ENCODE results near the gene SCAF4. TPM values are rescaled to one million over a fixed set of nuclear protein-coding genes. Genes with fewer than 3 reads are reported as not detected.
"Not testable (repeated sequence)": the region's sequence is repeated elsewhere in the genome, so short reads cannot be mapped to it uniquely, and the experiment has no call there.

Gene SCAF4
- total RNA-seq, 4 donors from 2014 or later, result 8.3 to 18.1 (median 15.0) TPM

GRCh38 chr21:31752967-31753366 lies 21.0 kb upstream of the SCAF4 start:
- H3K9me3 ChIP-seq, result no peaks in the 10 kb centered on the region
- WGBS, 2 donors, result 54 to 70% methylated on average over 3 of the region's 3 CpGs
- H3K27ac ChIP-seq, result peak overlapping the region in 3 of 4 donors; percentile 28 to 59 (median 53)
- intact Hi-C loops (cut with DNase I), result no loop called here
- DNase-seq, result no peak
- H3K27me3 ChIP-seq, result no peaks in the 10 kb centered on the region
- no peaks in the 10 kb centered on the region for H3K36me3 ChIP-seq
- no peak overlapping the region for H3K4me3 ChIP-seq
- H3K4me1 ChIP-seq, result peaks cover 0 to 53% (median 9%) of the 10 kb centered on the region in 3 donors
- TF ChIP-seq POLR2A (IDR thresholded peaks at IDR 0.05) (no peak), CTCF (IDR thresholded peaks at IDR 0.05) (no peak)

- Histone ChIP-seq H3K36me3 (no peaks in the 10 kb centered on the region), H3K4me1 (peaks cover 0 to 53% (median 9%) of the 10 kb centered on the region in 3 donors), H3K27me3 (no peaks in the 10 kb centered on the region), H3K4me3 (no peak overlapping the region), H3K9me3 (no peaks in the 10 kb centered on the region), H3K27ac (peak overlapping the region; percentile 22 to 59 (median 49))
- DNase-seq, result no peak
- intact Hi-C loops (cut with DNase I), result no loop called here
- no peak for TF ChIP-seq CTCF (IDR thresholded peaks at IDR 0.05)
- no peak for TF ChIP-seq POLR2A (IDR thresholded peaks at IDR 0.05)
- WGBS, 2 donors, result 24 to 43% methylated on average over 4 of the region's 4 CpGs
Observed at GRCh38 chr21:31752352-31752751, 20.4 kb upstream of the SCAF4 start.

GRCh38 chr21:31750843-31751242 lies 18.9 kb upstream of the SCAF4 start:
- Histone ChIP-seq H3K4me1 (peaks cover 0 to 52% (median 9%) of the 10 kb centered on the region in 3 donors), H3K9me3 (no peaks in the 10 kb centered on the region), H3K27ac (no peak overlapping the region), H3K27me3 (no peaks in the 10 kb centered on the region), H3K4me3 (no peak overlapping the region), H3K36me3 (no peaks in the 10 kb centered on the region)
- intact Hi-C loops (cut with DNase I), result no loop called here
- no peak for DNase-seq
- TF ChIP-seq POLR2A (IDR thresholded peaks at IDR 0.05), result no peak

- intact Hi-C loops (cut with DNase I), result no loop called here
- WGBS, 2 donors, result 62 to 73% methylated on average over 5 of the region's 5 CpGs
- no peaks in the 10 kb centered on the region for H3K27me3 ChIP-seq
- no peak overlapping the region for H3K27ac ChIP-seq
- TF ChIP-seq POLR2A (IDR thresholded peaks at IDR 0.05) (no peak), CTCF (IDR thresholded peaks at IDR 0.05) (no peak)
- no peaks in the 10 kb centered on the region for H3K4me1 ChIP-seq
- no peaks in the 10 kb centered on the region for H3K36me3 ChIP-seq
- no peaks in the 10 kb centered on the region for H3K9me3 ChIP-seq
- no peak overlapping the region for H3K4me3 ChIP-seq
- DNase-seq, result no peak
Observed at GRCh38 chr21:31744182-31744800, 12.4 kb upstream of the SCAF4 start.

GRCh38 chr21:31743712-31744111 lies 11.8 kb upstream of the SCAF4 start:
- Histone ChIP-seq H3K4me3 (no peak overlapping the region), H3K36me3 (no peaks in the 10 kb centered on the region), H3K4me1 (no peaks in the 10 kb centered on the region), H3K27me3 (no peaks in the 10 kb centered on the region), H3K9me3 (no peaks in the 10 kb centered on the region), H3K27ac (no peak overlapping the region)
- intact Hi-C loops (cut with DNase I), result no loop called here
- WGBS, 2 donors, result 72 to 78% methylated on average over 1 of the region's 1 CpG
- no peak for TF ChIP-seq CTCF (IDR thresholded peaks at IDR 0.05)
- no peak for DNase-seq

GRCh38 chr21:31741116-31741515 lies 9.2 kb upstream of the SCAF4 start:
- no peaks in the 10 kb centered on the region for H3K27me3 ChIP-seq
- H3K9me3 ChIP-seq, result no peaks in the 10 kb centered on the region
- H3K36me3 ChIP-seq, result no peaks in the 10 kb centered on the region
- H3K4me1 ChIP-seq, result no peaks in the 10 kb centered on the region
- intact Hi-C loops (cut with DNase I), result no loop called here
- TF ChIP-seq CTCF (IDR thresholded peaks at IDR 0.05) (no peak), POLR2A (IDR thresholded peaks at IDR 0.05) (no peak)
- no peak overlapping the region for H3K4me3 ChIP-seq
- DNase-seq, result no peak
- 82 to 83% methylated on average over 5 of the region's 5 CpGs for WGBS, 2 donors
- no peak overlapping the region for H3K27ac ChIP-seq

GRCh38 chr21:31737586-31738397 lies 5.9 kb upstream of the SCAF4 start:
- intact Hi-C loops (cut with DNase I); H3K9me3 ChIP-seq; H3K27me3 ChIP-seq; DNase-seq; H3K4me3 ChIP-seq; H3K36me3 ChIP-seq: not testable (repeated sequence)
- 87 to 88% methylated on average over 8 of the region's 8 CpGs for WGBS, 2 donors
- Histone ChIP-seq H3K4me1 (peaks cover 7 to 14% (median 11%) of the 10 kb centered on the region in 3 donors), H3K27ac (peak overlapping the region in 1 of 4 donors; percentile 13)

All from esophagus squamous epithelium (tissue), 5 donors.